Glutamatergic neuron (in vitro differentiated cells): ENCODE data around the gene TNNC1. TPM values are rescaled to one million over a fixed set of nuclear protein-coding genes. Genes with fewer than 3 reads are reported as not detected.

Source experiments
- DNase-seq: peaks from one replicate; pipeline ENCODE4 v3.0.0; 2022
- H3K27ac Mint-ChIP-seq: one replicate; pipeline ENCODE4 v1.8.0; 2020; ENCODE audit warnings: mild to moderate bottlenecking, mixed read lengths, inconsistent platforms; ENCODE audit not compliant: unreplicated experiment
- H3K27me3 Mint-ChIP-seq: one replicate; pipeline ENCODE4 v1.8.0; 2020; ENCODE audit warnings: mild to moderate bottlenecking, moderate library complexity, mixed read lengths, inconsistent platforms; ENCODE audit not compliant: unreplicated experiment
- H3K36me3 Mint-ChIP-seq: one replicate; pipeline ENCODE4 v1.8.0; 2020; ENCODE audit warnings: mild to moderate bottlenecking, mixed read lengths, inconsistent platforms; ENCODE audit not compliant: unreplicated experiment
- H3K4me1 Mint-ChIP-seq: one replicate; pipeline ENCODE4 v1.8.0; 2020; ENCODE audit warnings: mild to moderate bottlenecking, low read depth, mixed read lengths, inconsistent platforms; ENCODE audit not compliant: unreplicated experiment
- H3K4me3 Mint-ChIP-seq: one replicate; pipeline ENCODE4 v1.8.0; 2020; ENCODE audit warnings: mild to moderate bottlenecking, mixed read lengths, inconsistent platforms; ENCODE audit not compliant: unreplicated experiment
- H3K9me3 Mint-ChIP-seq: one replicate; pipeline ENCODE4 v1.8.0; 2020; ENCODE audit warnings: mild to moderate bottlenecking, moderate library complexity, mixed read lengths, inconsistent platforms; ENCODE audit not compliant: unreplicated experiment
- total RNA-seq: library from RNA; stranded (reverse); fragmentation: NEBNext Ultra II Directional; extraction: Animal tissue kit (Norgen Biotek cat#: 25700); gene quantifications from one replicate; pipeline ENCODE4 v1.2.1, GENCODE V29; 2021; ENCODE audit not compliant: unreplicated experiment
- TF ChIP-seq, protein P1 (sequence below): fragments of 200-600 bp; sonication (generic); IDR thresholded peaks from one replicate; pipeline ENCODE4 v1.5.0; 2021; ENCODE audit not compliant: partially characterized antibody, unreplicated experiment

Gene TNNC1
- total RNA-seq, 1 donor from 2014 or later: 2.7 TPM

DNA sequence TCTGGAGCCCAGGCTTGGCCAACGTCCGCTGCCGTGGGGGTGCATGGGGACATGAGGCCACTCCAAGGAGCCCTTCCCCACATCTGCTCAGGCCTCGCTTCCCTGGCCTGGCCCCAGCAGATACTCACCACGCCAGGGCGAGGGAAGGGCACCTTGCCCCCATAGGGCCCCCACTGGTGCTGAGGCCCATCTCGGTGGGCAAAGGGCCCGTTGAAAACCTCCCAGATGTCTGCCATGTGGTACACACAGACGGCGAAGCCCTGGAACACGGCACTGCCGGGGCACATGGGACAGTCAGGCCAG is 13.6 kb downstream of the TNNC1 start:
- no peaks in the 10 kb centered on the region for H3K9me3 Mint-ChIP-seq
- H3K4me3 Mint-ChIP-seq: no peak overlapping the region
- H3K4me1 Mint-ChIP-seq: peaks cover 5% of the 10 kb centered on the region
- no peak for DNase-seq
- no peaks in the 10 kb centered on the region for H3K36me3 Mint-ChIP-seq
- TF ChIP-seq, protein P1, sequence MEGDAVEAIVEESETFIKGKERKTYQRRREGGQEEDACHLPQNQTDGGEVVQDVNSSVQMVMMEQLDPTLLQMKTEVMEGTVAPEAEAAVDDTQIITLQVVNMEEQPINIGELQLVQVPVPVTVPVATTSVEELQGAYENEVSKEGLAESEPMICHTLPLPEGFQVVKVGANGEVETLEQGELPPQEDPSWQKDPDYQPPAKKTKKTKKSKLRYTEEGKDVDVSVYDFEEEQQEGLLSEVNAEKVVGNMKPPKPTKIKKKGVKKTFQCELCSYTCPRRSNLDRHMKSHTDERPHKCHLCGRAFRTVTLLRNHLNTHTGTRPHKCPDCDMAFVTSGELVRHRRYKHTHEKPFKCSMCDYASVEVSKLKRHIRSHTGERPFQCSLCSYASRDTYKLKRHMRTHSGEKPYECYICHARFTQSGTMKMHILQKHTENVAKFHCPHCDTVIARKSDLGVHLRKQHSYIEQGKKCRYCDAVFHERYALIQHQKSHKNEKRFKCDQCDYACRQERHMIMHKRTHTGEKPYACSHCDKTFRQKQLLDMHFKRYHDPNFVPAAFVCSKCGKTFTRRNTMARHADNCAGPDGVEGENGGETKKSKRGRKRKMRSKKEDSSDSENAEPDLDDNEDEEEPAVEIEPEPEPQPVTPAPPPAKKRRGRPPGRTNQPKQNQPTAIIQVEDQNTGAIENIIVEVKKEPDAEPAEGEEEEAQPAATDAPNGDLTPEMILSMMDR: no peak
- no peak overlapping the region for H3K27ac Mint-ChIP-seq
- H3K27me3 Mint-ChIP-seq: peaks cover 1% of the 10 kb centered on the region

DNA sequence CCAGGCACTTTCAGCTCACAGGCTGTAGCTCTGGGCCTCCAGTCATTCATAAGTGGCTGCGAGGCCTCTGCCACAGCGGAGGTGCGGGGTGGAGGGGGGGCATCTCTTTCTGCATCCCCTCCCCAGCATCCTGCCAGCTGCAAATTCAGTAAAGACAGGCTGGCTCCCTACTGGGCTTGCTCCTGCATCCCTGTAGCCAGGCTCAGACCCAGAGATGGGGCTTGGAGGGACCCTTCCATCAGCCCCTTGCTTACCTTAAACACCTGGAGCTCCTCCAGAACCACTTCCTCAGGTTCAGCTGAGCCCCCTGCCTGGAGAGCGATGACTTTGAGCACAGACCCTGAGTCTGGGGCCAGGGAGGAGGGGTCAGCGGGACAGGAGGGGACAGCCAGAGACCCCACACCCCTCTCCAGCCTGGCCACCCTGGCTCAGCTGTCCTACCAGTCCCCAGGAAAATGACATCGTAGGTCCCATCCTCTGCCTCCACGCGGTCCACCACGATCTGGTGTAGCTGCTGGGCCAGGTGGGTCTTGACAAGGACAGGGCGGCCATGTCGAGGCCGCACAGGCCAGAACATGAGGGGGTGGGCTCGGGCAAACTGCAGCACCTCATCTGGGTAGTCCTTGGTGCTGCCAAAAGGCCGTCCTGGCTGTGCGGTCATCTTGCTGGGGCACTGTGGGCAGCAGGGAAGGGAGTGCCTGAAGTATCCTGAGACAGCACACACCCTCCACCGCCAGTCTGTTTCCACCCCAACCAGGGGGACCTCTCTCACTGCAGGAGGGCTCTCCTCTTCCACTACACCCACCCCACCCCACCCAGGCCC is 14.2 kb downstream of the TNNC1 start:
- H3K27me3 Mint-ChIP-seq: peaks cover 1% of the 10 kb centered on the region
- H3K36me3 Mint-ChIP-seq: no peaks in the 10 kb centered on the region
- H3K9me3 Mint-ChIP-seq: no peaks in the 10 kb centered on the region
- no peak for DNase-seq
- TF ChIP-seq, protein P1: no peak
- H3K4me3 Mint-ChIP-seq: no peak overlapping the region
- H3K4me1 Mint-ChIP-seq: peaks cover 8% of the 10 kb centered on the region
- H3K27ac Mint-ChIP-seq: no peak overlapping the region

DNA sequence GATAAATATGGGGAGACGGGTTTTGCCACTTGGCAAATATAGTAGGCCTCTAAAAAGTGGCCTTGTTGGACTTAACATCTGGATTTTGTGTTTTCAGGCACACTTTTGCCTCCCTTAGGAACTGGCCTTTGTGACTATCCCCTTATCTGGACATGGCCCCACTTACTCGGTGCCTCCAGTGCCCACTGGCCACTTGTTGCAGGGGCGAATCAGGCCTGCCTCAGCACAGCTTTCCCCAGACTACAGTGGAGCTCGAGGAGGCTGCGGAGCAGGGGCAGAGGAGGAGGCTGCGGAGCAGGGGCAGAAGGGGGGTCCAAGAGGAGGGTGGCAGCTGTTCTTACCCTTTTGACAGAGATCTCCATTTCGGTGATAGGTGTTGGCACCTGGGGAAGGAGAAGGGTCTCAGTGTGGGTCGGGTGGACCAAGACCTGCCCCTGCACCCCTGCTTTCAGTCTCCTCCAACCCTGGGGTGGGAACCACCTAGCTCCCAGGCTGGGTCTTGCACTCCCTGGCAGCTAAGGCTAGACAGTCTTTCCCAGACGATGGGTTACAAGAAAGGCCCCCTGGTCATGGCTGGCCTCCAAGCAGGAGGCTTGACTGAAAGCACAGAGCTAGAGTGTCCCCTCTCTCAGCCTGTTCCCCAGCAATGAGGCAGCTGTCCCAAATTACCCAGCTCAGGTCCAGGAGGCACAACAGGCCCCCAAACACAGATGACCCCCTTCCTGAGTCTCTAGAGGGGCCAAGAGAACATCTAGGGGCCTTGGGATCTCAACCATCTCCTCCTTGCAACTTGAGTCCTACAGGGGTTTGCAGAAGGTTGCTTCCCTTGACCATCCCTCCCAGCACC is 15.0 kb downstream of the TNNC1 start:
- no peak overlapping the region for H3K4me3 Mint-ChIP-seq
- H3K9me3 Mint-ChIP-seq: no peaks in the 10 kb centered on the region
- peaks cover 1% of the 10 kb centered on the region for H3K27me3 Mint-ChIP-seq
- no peaks in the 10 kb centered on the region for H3K36me3 Mint-ChIP-seq
- H3K4me1 Mint-ChIP-seq: peaks cover 13% of the 10 kb centered on the region
- TF ChIP-seq, protein P1: no peak
- H3K27ac Mint-ChIP-seq: no peak overlapping the region
- DNase-seq: no peak

DNA sequence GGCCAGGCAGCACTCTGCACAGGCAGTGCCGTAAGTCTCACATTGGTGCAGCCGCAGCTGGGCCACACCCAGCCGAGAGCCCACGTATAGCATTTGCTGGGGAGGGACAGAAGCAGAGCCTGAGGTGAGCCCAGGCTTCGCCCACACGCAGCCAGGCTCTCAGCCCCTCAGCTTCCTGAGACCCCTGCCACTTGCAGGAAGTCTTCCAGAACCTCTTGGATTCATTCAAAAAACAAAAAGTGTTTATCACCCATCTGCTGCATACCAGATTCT is 15.8 kb downstream of the TNNC1 start:
- Mint-ChIP-seq H3K36me3 (no peaks in the 10 kb centered on the region), H3K27ac (no peak overlapping the region), H3K9me3 (no peaks in the 10 kb centered on the region), H3K27me3 (peaks cover 1% of the 10 kb centered on the region), H3K4me1 (peaks cover 16% of the 10 kb centered on the region), H3K4me3 (no peak overlapping the region)
- TF ChIP-seq, protein P1: no peak
- DNase-seq: no peak
